Skin epidermis (tissue), 12 donors: ENCODE data around the gene ACCSL.

Source experiments
- H3K27ac ChIP-seq, 21 experiments: fragments of 200-600 bp; sonication (generic) in 11 of 21; one replicate each; pipeline ENCODE4 v1.5.0; 2020; ENCODE audit warnings: mild to moderate bottlenecking in 3 of 21, inconsistent platforms in 2 of 21, moderate library complexity in 2 of 21
- H3K4me3 ChIP-seq, 7 experiments: fragments of 200-600 bp; sonication (generic) in 2 of 7; one replicate each; pipeline ENCODE4 v1.5.0; 2020; ENCODE audit warnings: inconsistent platforms in 2 of 7, mild to moderate bottlenecking in 2 of 7, moderate library complexity in 1 of 7

Gene ACCSL

DNA sequence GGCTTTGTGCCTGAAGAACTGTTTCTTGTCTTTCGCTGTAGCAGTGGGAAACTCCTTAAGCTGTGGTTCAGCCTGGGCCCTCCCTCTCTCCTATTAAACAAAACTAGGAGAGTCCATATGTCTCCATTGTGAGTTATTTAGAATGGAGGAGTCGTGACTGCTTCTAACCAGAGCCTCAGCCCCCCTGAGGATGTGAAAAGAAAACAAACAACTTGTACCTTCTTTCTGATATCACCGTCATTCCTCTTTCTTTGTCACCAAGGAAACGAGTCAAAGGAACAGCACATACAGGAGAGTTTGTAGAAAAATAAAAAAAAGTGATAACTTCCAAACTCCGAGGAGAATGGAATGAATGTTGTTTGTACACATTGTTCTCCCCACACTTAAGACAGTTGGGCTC, 36.1 kb downstream of the ACCSL start:
- no peak overlapping the region for H3K4me3 ChIP-seq
- H3K27ac ChIP-seq: no peak overlapping the region

GRCh38 chr11:44085330-44085729, 37.5 kb downstream of the ACCSL start:
- H3K27ac ChIP-seq: no peak overlapping the region
- H3K4me3 ChIP-seq: no peak overlapping the region

DNA sequence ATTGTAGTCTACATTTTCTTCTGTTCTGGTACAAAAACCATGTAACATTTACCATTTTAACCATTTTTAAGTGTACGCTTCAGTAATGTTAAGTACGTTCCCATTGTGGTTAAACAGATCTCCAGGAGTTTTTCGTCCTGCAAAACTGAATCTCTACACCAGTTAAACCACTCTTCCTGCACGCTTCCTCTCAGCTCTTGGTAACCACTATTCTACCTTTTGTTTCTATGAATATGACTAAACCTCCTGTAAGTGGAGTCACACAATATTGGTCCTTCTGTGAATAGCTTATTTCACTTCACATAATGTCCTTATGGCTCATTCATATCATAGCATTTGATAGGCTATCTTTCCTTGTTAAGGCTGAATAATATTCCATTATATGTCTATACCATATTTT, 40.6 kb downstream of the ACCSL start:
- H3K4me3 ChIP-seq: no peak overlapping the region
- H3K27ac ChIP-seq: no peak overlapping the region

DNA sequence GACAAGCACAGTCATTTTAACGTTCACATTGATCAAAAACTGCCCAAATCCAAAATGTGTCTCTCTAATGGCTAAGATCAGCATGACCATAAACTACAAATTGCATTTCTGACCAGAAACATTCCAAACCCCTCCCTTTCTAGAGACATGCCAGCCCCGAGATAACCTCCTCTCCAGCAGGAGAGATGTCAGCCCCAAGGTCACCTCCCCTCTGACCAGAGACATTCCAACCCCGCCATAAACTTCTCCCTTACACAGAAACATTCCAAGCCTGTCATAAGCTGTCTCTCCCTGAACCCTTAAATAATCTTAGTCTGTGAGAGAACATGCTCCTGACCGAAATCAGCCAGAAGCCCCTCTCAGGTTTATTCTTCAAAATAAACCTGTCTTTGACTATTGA, 41.1 kb downstream of the ACCSL start:
- H3K27ac ChIP-seq: no peak overlapping the region
- no peak overlapping the region for H3K4me3 ChIP-seq

DNA sequence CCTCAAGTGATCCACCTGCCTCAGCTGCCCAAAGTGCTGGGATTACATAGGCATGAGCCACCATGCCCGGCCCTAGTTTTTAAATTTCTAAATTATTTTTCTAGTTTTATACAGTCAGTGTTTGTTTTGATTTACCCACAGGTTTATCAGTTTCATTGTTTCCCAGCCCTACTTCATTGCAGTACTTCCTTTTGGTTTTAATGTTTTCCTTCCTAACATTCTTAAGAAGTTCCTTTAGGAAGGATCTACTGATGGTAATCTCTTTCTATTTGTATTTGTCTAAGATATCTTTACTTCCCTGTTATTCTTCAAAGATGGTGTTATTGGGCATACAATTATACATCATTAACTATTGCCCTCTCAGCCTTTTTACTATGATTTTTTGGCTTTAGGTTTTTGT, 42.8 kb downstream of the ACCSL start:
- H3K27ac ChIP-seq: no peak overlapping the region

GRCh38 chr11:44094260-44094868, 46.6 kb downstream of the ACCSL start:
- no peak overlapping the region for H3K4me3 ChIP-seq
- H3K27ac ChIP-seq: no peak overlapping the region

More for the DNA sequence above, 42.8 kb downstream of the ACCSL start:
- no peak overlapping the region for H3K4me3 ChIP-seq

- peak within 1 kb of the TSS; percentile 60 to 95 (median 88) for H3K4me3 ChIP-seq
- peak within 1 kb of the TSS; percentile 2 to 94 (median 81) for H3K27ac ChIP-seq
These were observed 48.0 kb downstream of the ACCSL start, which contains the start of gene EXT2 for GRCh38 chr11:44095506-44096359. Gene EXT2 (plus strand): TSS chr11:44095678. CDS start chr11:44107713, 12,035 bp downstream.

- Histone ChIP-seq H3K4me3 (peak overlapping the region; percentile 60 to 95 (median 88)), H3K27ac (peak overlapping the region in 18 of 21 experiments; percentile 2 to 94 (median 82))
These were observed 48.8 kb downstream of the ACCSL start for GRCh38 chr11:44096360-44097185.

DNA sequence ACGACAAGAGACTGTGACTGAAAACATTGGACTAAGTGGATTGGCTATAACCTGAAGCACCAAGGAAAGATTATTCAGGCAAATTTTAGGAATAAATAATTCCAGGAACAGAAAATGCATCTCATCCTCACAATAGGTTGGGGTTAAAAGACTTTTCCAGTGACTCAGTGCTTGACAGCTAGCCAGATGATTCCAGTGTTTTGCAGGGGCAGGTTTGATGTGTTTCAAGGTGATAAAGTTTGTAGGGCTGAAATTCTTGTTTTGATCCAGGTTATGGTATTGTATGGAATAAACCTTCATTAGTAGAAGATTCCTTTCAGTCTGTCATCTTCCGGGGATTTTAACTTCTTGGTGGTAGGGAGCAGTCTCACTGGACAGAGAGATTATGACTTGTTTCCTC, 50.0 kb downstream of the ACCSL start:
- Histone ChIP-seq H3K4me3 (no peak overlapping the region), H3K27ac (no peak overlapping the region)

- no peak overlapping the region for H3K4me3 ChIP-seq
- no peak overlapping the region for H3K27ac ChIP-seq
These were observed 53.3 kb downstream of the ACCSL start for GRCh38 chr11:44101098-44101497.

- H3K27ac ChIP-seq: no peak overlapping the region
- no peak overlapping the region for H3K4me3 ChIP-seq
These were observed 56.9 kb downstream of the ACCSL start for GRCh38 chr11:44104481-44105294.

GRCh38 chr11:44108260-44108659, 60.5 kb downstream of the ACCSL start:
- H3K27ac ChIP-seq: no peak overlapping the region
- no peak overlapping the region for H3K4me3 ChIP-seq
